Sciatic nerve (tissue), 2 donors: ENCODE results near the gene TMEM178B. TPM values are rescaled to one million over a fixed set of nuclear protein-coding genes. Genes with fewer than 3 reads are reported as not detected.
"Not testable (repeated sequence)": the region's sequence is repeated elsewhere in the genome, so short reads cannot be mapped to it uniquely, and the experiment has no call there.

Source experiments
- ATAC-seq: fragments of 200-7000 bp; cut with Tn5 transposase; one replicate; pipeline ENCODE4 v1.9.1; 2020; ENCODE audit warnings: mild to moderate bottlenecking, moderate library complexity
- DNase-seq: peaks from one replicate; pipeline ENCODE4 v3.0.0-alpha.2; 2020; ENCODE audit warnings: low spot score
- intact Hi-C: fragments of 100-400 bp; cut with DNase I; formaldehyde crosslinking; loops from one replicate; pipeline ENCODE4 v1.14.2; 2022
- total RNA-seq: library from RNA; stranded (reverse); fragmentation: NEBNext Ultra II Directional; extraction: Animal tissue kit (Norgen Biotek cat#: 25700); gene quantifications from one replicate; pipeline ENCODE4 v1.2.1, GENCODE V29; 2021
- donor health status: DM: no; HTN: no; CAD: no.
- donor health status: DM: no; HTN: no; CAD: no.

TMEM178B gene
- total RNA-seq, 1 donor from 2014 or later = 1.1 TPM

GRCh38 chr7:141386881-141387280 is 313.0 kb downstream of the TMEM178B start:
- DNase-seq (no peak), ATAC-seq (no peak)
- intact Hi-C loops = no loop called here

GRCh38 chr7:141387521-141388217 is 313.8 kb downstream of the TMEM178B start:
- ATAC-seq = no peak
- intact Hi-C loops = no loop called here

GRCh38 chr7:141389140-141389796 is 315.4 kb downstream of the TMEM178B start:
- ATAC-seq (no peak), DNase-seq (no peak)
- intact Hi-C loops = no loop called here

More at GRCh38 chr7:141387521-141388217, 313.8 kb downstream of the TMEM178B start:
- DNase-seq = no peak

GRCh38 chr7:141390339-141390738 is 316.5 kb downstream of the TMEM178B start:
- no peak for DNase-seq
- intact Hi-C loops = no loop called here
- ATAC-seq = no peak

- no peak for DNase-seq
- no peak for ATAC-seq
- intact Hi-C loops = no loop called here
Observed at GRCh38 chr7:141393056-141393455, 319.2 kb downstream of the TMEM178B start.

- ATAC-seq (no peak), DNase-seq (no peak)
- intact Hi-C loops = no loop called here
Observed at GRCh38 chr7:141397236-141398163, 323.6 kb downstream of the TMEM178B start.

GRCh38 chr7:141400356-141400755 is 326.5 kb downstream of the TMEM178B start:
- DNase-seq = no peak
- ATAC-seq = no peak
- intact Hi-C loops = no loop called here

- intact Hi-C loops = no loop called here
- DNase-seq (no peak), ATAC-seq (no peak)
Observed at GRCh38 chr7:141402277-141402996, 328.6 kb downstream of the TMEM178B start.

GRCh38 chr7:141403846-141404245 is 330.0 kb downstream of the TMEM178B start:
- intact Hi-C loops, DNase-seq, ATAC-seq: not testable (repeated sequence)

GRCh38 chr7:141406347-141406746 is 332.5 kb downstream of the TMEM178B start:
- ATAC-seq = no peak
- DNase-seq = no peak
- intact Hi-C loops = no loop called here

GRCh38 chr7:141407893-141408292 is 334.0 kb downstream of the TMEM178B start:
- intact Hi-C loops = no loop called here
- no peak for DNase-seq
- ATAC-seq = no peak

GRCh38 chr7:141408440-141408839 is 334.6 kb downstream of the TMEM178B start:
- ATAC-seq = no peak
- intact Hi-C loops = no loop called here
- DNase-seq = no peak

GRCh38 chr7:141409219-141409618 is 335.4 kb downstream of the TMEM178B start:
- intact Hi-C loops = no loop called here
- no peak for ATAC-seq

GRCh38 chr7:141409801-141410329 is 336.0 kb downstream of the TMEM178B start:
- intact Hi-C loops = no loop called here
- DNase-seq = no peak
- no peak for ATAC-seq

More at GRCh38 chr7:141409219-141409618, 335.4 kb downstream of the TMEM178B start:
- no peak for DNase-seq

GRCh38 chr7:141410353-141411000 is 336.6 kb downstream of the TMEM178B start:
- ATAC-seq (no peak), DNase-seq (no peak)
- intact Hi-C loops = no loop called here

GRCh38 chr7:141411133-141411532 is 337.3 kb downstream of the TMEM178B start:
- intact Hi-C loops = no loop called here
- DNase-seq (no peak), ATAC-seq (no peak)

- intact Hi-C loops = no loop called here
- ATAC-seq = no peak
Observed at GRCh38 chr7:141415999-141416398, 342.1 kb downstream of the TMEM178B start.

GRCh38 chr7:141416650-141417270 is 342.9 kb downstream of the TMEM178B start:
- intact Hi-C loops = no loop called here
- ATAC-seq (no peak), DNase-seq (no peak)

More at GRCh38 chr7:141415999-141416398, 342.1 kb downstream of the TMEM178B start:
- DNase-seq = no peak
